HCT116 (cell line): ENCODE data around the gene NAA35. TPM values are rescaled to one million over a fixed set of nuclear protein-coding genes. Genes with fewer than 3 reads are reported as not detected.

Experiments
- ATAC-seq: fragments of 200-7000 bp; cut with Tn5 transposase; 2 replicates; pipeline ENCODE4 v1.9.1; 2020; ENCODE audit warnings: mild to moderate bottlenecking, moderate library complexity
- BruUV-seq: library from RNA; stranded (reverse); fragments of 400-500 nt; replicated peaks from 2 replicates; lab custom pipeline; 2021; lab: Mats Ljungman, UMichigan
- CTCF ChIA-PET: fragments of 300-600 bp; sonication (Branson Sonifier 250); formaldehyde crosslinking; loops from one replicate; lab custom pipeline; 2021; ENCODE audit warnings: antibody characterized with exemption; lab: Charles Lee
- POLR2A ChIA-PET: fragments of 300-600, 350-600 bp; sonication (Branson Sonifier 250); formaldehyde crosslinking; loops from one replicate; lab custom pipeline; 2021; ENCODE audit warnings: antibody characterized with exemption; lab: Charles Lee
- RAD21 ChIA-PET, 2 experiments: fragments of 300-600 bp; sonication (Branson Sonifier 250); formaldehyde crosslinking; loops; one replicate each; lab custom pipeline; 2023; ENCODE audit warnings: low total read pairs in 2 of 2; ENCODE audit not compliant: uncharacterized antibody in 2 of 2, unreplicated experiment in 2 of 2, low non-redundant PET in 1 of 2; lab: Charles Lee
- DNase-seq: peaks from one replicate; pipeline ENCODE4 v3.0.0-alpha.2; 2010; ENCODE audit warnings: low read depth, low spot score
- H2AFZ ChIP-seq: fragments of 200-600 bp; shearing (Covaris generic), sonication (generic); 2 replicates; pipeline ENCODE4 v1.6.1; 2017; ENCODE audit warnings: low read depth, mixed run types, mixed read lengths, antibody characterized with exemption, low read length; ENCODE audit not compliant: poor library complexity, severe bottlenecking
- H3K27ac ChIP-seq: 2 replicates; pipeline ENCODE4 v1.5.1; 2012; ENCODE audit warnings: low read depth, low read length
- H3K27me3 ChIP-seq: fragments of 200-600 bp; sonication (generic); 2 replicates; pipeline ENCODE4 v1.6.1; 2016; ENCODE audit warnings: mixed run types, low read length, mixed read lengths; ENCODE audit not compliant: insufficient read depth
- H3K36me3 ChIP-seq, 2 experiments: fragments of 200-500 bp in 1 of 2; fragments of 200-600 bp in 1 of 2; sonication (Bioruptor generic) in 1 of 2; sonication (generic) in 1 of 2; 2 replicates each; pipeline versions ENCODE4 v1.5.1 to v1.6.1; 2014 to 2016; ENCODE audit warnings: low read length in 2 of 2, inconsistent platforms in 1 of 2, mixed read lengths in 1 of 2, mixed run types in 1 of 2; ENCODE audit not compliant: insufficient read depth in 2 of 2, control insufficient read depth in 1 of 2
- H3K4me1 ChIP-seq, 2 experiments: fragments of 200-600 bp in 1 of 2; sonication (generic) in 1 of 2; 2 replicates each; pipeline versions ENCODE4 v1.5.1 to v1.6.1; 2012 to 2017; ENCODE audit warnings: low read length in 2 of 2, inconsistent platforms in 1 of 2, mild to moderate bottlenecking in 1 of 2, mixed read lengths in 1 of 2, mixed run types in 1 of 2, moderate library complexity in 1 of 2; ENCODE audit not compliant: insufficient read depth in 2 of 2, control insufficient read depth in 1 of 2
- H3K4me2 ChIP-seq: fragments of 200-600 bp; sonication (generic); 2 replicates; pipeline ENCODE4 v1.6.1; 2017; ENCODE audit warnings: mixed run types, low read length, mixed read lengths
- H3K4me3 ChIP-seq, 2 experiments: fragments of 200-600 bp in 1 of 2; sonication (generic) in 1 of 2; replicated peaks in 1 of 2; 2 replicates each; pipeline ENCODE4 v1.5.1; 2011 to 2016; ENCODE audit warnings: low read length in 2 of 2, control low read depth in 1 of 2, low read depth in 1 of 2, mild to moderate bottlenecking in 1 of 2, mixed read lengths in 1 of 2, mixed run types in 1 of 2
- H3K79me2 ChIP-seq: fragments of 200-600 bp; sonication (generic); 2 replicates; pipeline ENCODE4 v1.6.1; 2017; ENCODE audit warnings: mild to moderate bottlenecking, mixed run types, low read length, moderate library complexity, mixed read lengths; ENCODE audit not compliant: insufficient read depth
- H3K9ac ChIP-seq: fragments of 200-600 bp; sonication (generic); 2 replicates; pipeline ENCODE4 v1.6.1; 2016; ENCODE audit warnings: low read length, mixed read lengths
- H3K9me2 ChIP-seq: fragments of 200-600 bp; sonication (generic), shearing (Covaris generic); 2 replicates; pipeline ENCODE4 v1.6.1; 2017; ENCODE audit warnings: mixed run types, mild to moderate bottlenecking, moderate library complexity; ENCODE audit not compliant: insufficient read depth
- H3K9me3 ChIP-seq, 2 experiments: fragments of 200-500 bp in 1 of 2; fragments of 200-600 bp in 1 of 2; sonication (Bioruptor generic) in 1 of 2; sonication (generic) in 1 of 2; 2 replicates each; pipeline ENCODE4 v1.6.1; 2014 to 2017; ENCODE audit warnings: low read length in 2 of 2, mixed read lengths in 2 of 2, inconsistent platforms in 1 of 2, low read depth in 1 of 2, mild to moderate bottlenecking in 1 of 2, mixed run types in 1 of 2, moderate library complexity in 1 of 2; ENCODE audit not compliant: control insufficient read depth in 1 of 2, insufficient read depth in 1 of 2
- H4K20me1 ChIP-seq: fragments of 200-600 bp; sonication (generic), shearing (Covaris generic); 2 replicates; pipeline ENCODE4 v1.6.1; 2017; ENCODE audit warnings: mixed run types, mild to moderate bottlenecking, moderate library complexity; ENCODE audit not compliant: insufficient read depth
- ZNF274 ChIP-seq: fragments of 200-500 bp; sonication (Bioruptor generic); IDR thresholded peaks from 2 replicates; pipeline ENCODE4 v1.6.1; 2014; ENCODE audit warnings: mild to moderate bottlenecking, low read depth, low read length, inconsistent platforms
- intact Hi-C: fragments of 100-400 bp; cut with micrococcal nuclease; formaldehyde crosslinking; loops from 2 replicates; pipeline ENCODE4 v1.10.0; 2022
- total RNA-seq: library from RNA; stranded (reverse); gene quantifications from one replicate; pipeline ENCODE4 v1.2.1, GENCODE V29; 2021; ENCODE audit not compliant: unreplicated experiment
- TF ChIP-seq, protein P1 (sequence below): IDR thresholded peaks from 2 replicates; pipeline ENCODE4 v1.6.1; 2012; ENCODE audit warnings: low read depth
- TF ChIP-seq, protein P2 (sequence below): IDR thresholded peaks from 2 replicates; pipeline ENCODE4 v1.6.1; 2012

NAA35 gene
- total RNA-seq, 1 experiment from 2014 or later: 37.0 TPM

DNA sequence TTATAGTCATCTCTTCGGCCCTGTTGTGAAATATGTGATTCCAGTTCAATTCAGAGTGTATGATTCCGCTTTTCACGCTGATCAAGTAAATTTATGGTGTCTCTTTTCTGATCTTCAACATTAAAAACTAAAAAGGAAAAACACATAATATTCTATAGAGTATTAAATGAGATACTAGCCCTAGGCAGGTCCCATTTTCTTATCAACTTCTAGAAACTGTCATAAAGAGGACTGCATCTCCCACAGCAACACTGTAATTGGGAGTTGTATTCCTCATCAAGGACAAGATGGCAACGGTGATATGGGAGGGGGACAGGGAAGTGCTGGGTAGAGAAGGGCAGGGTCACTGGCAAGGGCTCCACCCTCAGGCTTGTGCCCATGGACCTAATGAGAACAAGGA is 86.8 kb downstream of the NAA35 start:
- no TSS peak for BruUV-seq
- ATAC-seq: no peak
- POLR2A ChIA-PET: no interaction called here
- Histone ChIP-seq H3K36me3 (peaks cover 18% of the 10 kb centered on the region in 2 experiments; a peak in 3 of 4 replicates), H3K27ac (no peak overlapping the region), H3K4me2 (no peak overlapping the region), H3K4me3 (no peak overlapping the region), H3K9me3 (no peaks in the 10 kb centered on the region), H3K79me2 (no peaks in the 10 kb centered on the region), H3K27me3 (no peaks in the 10 kb centered on the region), H2AFZ (no peak overlapping the region), H3K4me1 (no peaks in the 10 kb centered on the region), H3K9ac (no peak overlapping the region), H3K9me2 (no peaks in the 10 kb centered on the region), H4K20me1 (no peaks in the 10 kb centered on the region; the same call in 1 of the 2 replicates)
- CTCF ChIA-PET: interaction anchor here (0.6 kb wide), 1 partner anchor 174 kb away, joined by 3 read pairs; no protein-coding TSS in a partner anchor
- no peak for TF ChIP-seq ZNF274
- TF ChIP-seq, protein P1, sequence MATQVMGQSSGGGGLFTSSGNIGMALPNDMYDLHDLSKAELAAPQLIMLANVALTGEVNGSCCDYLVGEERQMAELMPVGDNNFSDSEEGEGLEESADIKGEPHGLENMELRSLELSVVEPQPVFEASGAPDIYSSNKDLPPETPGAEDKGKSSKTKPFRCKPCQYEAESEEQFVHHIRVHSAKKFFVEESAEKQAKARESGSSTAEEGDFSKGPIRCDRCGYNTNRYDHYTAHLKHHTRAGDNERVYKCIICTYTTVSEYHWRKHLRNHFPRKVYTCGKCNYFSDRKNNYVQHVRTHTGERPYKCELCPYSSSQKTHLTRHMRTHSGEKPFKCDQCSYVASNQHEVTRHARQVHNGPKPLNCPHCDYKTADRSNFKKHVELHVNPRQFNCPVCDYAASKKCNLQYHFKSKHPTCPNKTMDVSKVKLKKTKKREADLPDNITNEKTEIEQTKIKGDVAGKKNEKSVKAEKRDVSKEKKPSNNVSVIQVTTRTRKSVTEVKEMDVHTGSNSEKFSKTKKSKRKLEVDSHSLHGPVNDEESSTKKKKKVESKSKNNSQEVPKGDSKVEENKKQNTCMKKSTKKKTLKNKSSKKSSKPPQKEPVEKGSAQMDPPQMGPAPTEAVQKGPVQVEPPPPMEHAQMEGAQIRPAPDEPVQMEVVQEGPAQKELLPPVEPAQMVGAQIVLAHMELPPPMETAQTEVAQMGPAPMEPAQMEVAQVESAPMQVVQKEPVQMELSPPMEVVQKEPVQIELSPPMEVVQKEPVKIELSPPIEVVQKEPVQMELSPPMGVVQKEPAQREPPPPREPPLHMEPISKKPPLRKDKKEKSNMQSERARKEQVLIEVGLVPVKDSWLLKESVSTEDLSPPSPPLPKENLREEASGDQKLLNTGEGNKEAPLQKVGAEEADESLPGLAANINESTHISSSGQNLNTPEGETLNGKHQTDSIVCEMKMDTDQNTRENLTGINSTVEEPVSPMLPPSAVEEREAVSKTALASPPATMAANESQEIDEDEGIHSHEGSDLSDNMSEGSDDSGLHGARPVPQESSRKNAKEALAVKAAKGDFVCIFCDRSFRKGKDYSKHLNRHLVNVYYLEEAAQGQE: no peak
- TF ChIP-seq, protein P2, sequence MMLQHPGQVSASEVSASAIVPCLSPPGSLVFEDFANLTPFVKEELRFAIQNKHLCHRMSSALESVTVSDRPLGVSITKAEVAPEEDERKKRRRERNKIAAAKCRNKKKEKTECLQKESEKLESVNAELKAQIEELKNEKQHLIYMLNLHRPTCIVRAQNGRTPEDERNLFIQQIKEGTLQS: no peak
- no peak for DNase-seq
- RAD21 ChIA-PET: no interaction called here
- intact Hi-C loops: no loop called here
